Renal pelvis (tissue), 4 donors: ENCODE measurements around the gene TMEM11. TPM values are rescaled to one million over a fixed set of nuclear protein-coding genes. Genes with fewer than 3 reads are reported as not detected.
"Not testable (repeated sequence)": the region's sequence is repeated elsewhere in the genome, so short reads cannot be mapped to it uniquely, and the experiment has no call there.

Experiments
- DNase-seq: peaks from one replicate; pipeline ENCODE4 v3.0.0-alpha.2; 2013
- polyA plus RNA-seq, 3 donors: library from polyadenylated mRNA; unstranded; fragments of 120-200 nt; gene quantifications; one replicate each; pipeline ENCODE4 v1.2.1, GENCODE V29; 2013; ENCODE audit not compliant: insufficient read length in 3 of 3

Gene TMEM11
- polyA plus RNA-seq, 3 donors = 20.7 to 26.2 (median 25.6) TPM

DNA sequence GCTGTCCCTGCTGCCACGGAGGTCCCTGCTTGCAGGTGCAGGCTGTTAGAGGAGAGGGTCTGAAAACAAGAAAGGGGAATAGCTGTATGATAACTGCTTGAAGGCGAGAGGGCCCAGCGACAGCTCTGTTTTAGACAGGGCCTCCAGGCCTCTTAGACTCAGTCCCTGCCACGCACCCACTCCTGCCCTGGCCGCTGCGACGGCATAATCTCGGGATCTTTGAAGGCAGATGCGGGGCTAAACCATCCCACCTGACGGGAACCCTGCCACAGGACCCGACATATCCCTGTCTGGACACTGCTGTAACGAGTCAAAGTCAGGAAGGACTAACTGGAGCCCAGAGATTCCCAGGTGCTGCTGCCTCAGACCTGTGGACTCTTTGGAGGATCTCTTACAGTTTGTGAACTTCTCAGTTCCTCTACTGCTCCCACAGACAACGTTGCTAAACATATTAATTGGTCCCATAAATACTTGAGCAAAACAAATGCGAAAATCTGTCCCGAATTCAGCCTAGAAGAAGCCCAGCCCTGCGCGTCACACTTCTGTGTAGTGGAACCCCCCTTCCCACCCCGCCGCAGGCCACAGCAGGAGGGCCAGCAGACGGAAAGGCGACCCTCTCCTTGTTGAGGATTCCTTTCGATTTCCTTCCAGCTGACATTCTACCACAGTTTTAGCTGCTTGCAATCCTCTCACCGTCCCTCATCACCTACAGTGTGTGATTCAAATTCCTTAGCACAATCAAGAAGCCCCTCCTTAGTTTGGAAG, 998 bp upstream of the TMEM11 start:
- DNase-seq = no peak

DNA sequence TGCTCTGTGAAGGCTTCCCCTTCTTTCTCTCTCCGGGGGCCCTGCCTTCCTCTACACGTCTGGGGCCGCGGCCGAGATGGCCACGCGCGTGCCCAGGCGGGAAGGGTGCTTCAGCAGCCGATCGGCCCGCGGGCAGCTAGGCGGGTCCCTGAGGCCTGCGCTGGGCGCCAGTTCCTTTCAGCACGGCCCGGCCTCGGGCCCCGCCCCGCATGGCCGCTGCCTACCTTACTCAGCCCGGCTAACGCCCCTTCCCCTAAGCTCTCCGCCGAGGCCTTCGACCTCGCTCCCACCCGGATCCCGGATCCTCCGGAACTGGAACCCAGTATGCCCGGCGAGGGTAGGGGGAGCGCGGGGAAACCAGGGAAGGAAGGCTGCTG, 335 bp downstream of the TMEM11 start:
- DNase-seq = peak; percentile 34

DNA sequence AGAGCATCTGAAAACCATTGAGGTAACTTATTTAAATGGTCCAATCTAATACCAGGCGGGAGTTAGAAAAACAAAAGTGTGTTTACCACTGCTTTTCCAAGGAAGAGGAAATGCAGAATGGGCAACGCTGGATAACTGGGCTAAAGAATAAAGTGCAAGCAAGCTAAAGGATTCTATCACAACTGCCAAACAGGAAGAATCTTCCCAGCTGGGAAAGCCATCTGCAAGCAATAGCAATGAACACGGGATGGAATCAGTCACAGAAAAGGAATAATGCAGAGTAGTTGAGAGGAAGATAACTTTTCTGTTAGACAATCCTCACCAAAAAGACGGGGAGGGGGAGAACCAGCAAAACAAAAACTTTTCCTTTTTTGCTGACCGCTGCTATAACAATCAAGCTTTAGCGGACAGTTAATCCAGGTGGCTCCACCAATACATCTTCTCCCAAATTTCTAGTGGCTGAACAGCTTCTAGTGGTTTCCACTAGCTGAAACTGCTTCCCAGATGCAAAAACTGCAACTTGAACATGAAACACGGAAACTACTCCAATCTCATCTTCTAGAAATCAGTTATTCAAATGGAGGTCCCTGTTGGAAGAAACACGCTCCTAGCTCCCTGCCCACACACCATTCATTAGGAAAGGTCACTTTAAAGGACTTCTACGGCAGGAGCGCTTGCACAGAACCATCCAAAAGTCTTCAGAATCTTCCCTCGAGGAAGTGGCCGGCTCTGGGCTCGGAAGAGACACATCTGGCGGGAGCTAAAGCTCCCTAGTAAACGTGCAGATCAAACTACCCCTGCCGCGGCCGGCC, 929 bp downstream of the TMEM11 start:
- no peak for DNase-seq

DNA sequence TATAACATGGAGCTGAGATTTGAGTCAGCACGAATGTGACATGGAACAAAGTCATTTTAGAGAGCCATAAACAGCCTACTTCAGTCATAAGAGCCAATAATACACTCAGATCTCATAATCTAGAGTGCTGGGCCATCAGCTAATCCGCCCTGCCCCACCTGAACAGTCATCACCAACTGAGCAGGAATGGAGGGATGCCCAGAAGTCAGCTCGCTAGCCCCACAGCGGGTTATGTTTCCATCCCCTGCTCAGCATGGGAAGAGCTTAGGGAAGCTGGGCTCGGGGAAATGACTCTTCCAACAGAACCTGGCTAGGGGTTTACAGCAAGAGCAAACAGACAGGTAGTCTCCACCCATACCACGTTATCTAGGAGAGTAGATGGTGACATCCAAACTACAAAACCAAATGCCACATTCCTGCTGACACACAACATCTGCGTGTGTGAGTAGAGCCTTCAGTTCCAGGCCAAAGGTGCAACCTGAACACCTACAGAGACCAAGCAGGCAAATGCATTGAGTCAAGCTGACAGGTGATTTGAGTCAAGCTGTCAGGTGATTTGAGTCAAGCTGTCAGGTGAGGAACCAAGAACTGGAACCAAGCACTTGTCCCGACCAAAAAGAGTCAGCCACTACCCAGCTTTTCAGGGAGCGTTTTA, 2.0 kb downstream of the TMEM11 start:
- DNase-seq = no peak

DNA sequence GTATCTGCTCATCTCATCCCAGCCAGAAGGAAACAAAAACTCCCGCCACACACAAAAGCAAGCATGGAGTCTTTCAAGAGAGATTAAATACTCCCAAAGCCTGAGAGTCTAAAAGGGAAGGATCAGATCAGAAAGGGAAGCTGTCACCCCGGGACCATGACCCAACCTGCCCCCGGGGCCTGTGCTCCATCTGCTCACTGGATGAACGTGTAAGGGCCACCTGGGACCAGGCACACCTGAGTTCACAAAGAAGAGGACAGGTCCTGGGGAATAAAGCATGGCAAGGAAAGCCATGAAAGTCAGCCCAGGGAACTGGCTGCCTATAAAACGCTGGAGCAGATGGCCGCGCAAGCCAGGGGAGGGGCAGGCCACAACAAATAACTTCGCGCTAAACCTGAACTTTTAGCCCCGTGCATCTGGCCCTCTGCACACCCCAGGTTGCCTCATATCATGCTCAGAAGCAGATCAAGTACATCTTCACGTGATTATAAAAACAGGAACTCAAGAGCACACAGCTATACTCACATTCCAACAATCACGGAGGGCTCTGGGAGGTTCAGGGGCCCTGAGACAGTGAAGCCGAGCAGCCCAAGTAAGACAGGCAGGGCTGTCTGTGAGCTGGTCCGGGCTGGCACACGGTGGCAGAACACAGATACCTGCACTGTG, 3.4 kb downstream of the TMEM11 start:
- DNase-seq = no peak

DNA sequence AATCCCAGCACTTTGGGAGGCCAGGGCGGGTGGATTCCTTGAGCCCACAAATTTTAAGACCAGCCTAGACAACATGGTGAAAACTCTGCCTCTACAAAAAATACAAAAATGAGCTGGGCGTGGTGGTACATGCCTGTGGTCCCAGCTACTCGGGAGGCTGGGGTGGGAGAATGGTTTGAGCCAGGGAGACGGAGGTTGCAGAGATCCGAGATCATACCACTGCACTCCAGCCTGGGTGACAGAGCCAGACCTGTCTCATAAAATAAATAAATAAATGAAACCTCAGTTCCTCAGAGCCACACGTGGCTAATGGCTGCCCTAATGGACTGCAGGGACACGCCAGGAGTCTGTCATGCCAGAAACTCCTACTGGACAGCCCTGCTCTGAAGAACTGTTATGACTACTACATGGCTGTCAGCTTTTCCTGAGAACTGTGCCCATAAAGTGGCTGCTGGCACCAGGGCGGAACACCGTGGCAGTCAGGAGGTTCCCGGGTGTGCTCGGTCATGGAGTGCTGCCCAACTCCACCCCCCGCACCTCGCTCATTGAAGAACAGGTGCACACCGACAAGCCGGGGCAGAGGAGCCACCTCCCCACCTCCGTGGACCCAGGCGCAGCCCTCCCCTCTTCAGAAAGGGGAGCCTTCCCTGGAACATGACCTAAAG, 4.3 kb downstream of the TMEM11 start:
- DNase-seq = no peak

DNA sequence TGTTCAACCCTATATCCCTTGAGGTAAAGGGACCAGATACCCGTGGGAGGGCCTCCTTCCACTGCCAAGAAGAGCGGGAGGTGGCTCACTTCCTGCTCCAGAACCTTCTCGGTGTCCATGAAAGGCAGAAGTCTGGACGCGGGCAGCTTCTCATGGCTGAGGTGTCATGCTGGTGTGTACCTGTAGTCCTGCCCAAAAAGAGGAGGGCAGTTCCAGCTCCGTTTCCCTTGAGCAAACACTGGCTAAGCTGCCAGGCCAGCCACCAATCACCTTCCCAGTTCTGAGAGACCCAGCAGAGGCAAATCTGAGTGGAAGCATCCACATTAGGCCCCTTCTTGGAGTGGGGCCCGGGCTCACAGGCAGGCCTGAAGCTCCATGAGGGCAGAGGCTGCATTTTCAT, 5.6 kb downstream of the TMEM11 start:
- no peak for DNase-seq

DNA sequence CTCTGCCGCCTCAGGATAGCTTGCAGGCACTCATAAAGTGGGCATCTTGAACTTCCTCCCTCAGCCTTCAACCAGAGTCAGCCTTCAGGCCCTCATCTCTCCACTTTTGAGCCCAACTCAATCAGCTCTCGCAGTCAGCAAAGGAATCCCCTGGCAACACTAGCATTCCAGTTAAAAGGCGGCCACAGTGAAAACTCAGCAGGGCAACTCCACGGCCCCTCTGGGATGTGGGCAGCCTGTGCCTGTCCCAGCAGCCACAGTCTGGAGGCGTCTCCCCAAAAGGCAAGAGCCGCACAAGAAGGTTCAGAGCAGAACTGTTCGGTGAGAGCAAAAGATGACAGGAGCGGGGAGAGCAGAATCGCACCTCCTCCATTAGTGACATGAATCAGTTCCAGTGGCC, 9.0 kb downstream of the TMEM11 start:
- no peak for DNase-seq

DNA sequence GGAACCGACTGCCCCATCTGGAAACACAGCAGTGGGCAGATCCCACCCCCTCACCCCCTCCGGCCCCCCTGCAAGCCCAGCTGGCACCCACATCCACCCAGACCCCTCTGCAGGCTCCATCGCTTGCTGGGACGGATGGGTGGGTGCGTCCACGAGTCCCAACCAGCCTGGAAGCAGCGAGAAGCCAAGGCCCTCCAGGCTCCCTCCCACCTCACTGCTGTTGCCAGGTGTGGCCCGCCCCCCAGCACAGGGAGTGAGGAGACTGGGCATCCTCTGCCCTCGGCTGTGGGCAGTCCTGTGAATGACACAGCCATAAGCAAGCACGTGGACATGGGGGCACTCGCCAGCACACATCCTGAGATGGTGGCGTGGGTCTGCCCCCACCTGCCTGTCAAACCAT, 11.4 kb downstream of the TMEM11 start:
- DNase-seq = no peak

DNA sequence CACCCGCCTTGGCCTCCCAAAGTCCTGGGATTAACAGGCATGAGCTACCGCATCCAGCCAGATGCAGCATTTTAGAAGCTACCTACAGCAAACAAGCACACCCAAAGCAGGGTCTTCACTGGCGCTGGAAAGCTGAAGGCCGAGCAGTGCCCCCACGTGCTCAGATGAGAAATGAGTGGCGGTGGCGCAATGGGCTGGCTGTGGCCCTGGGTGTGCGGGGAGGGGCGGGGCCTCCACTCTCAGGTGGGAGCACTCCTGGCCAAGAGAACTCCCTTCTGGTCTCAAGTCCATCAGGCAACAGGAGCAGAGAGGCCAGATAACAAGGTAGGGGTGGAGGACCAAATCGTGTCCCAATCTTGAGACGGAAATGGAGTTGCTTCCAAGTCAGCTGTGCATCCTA, 12.1 kb downstream of the TMEM11 start:
- DNase-seq = no peak

DNA sequence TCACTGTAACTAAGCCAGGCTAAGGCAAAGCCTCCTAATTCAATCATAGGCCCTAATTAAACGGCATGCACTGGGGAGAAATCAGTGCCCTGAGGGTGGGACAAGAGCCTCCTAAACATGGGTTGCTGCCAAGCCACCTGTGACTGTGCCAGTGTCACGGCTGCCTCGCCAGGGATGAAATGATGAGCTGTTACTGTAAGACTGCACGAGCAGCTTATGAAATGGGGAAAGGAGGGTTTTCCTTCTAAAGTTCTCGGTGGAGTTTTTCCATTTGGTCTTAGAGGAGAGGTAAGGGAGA, 12.7 kb downstream of the TMEM11 start:
- no peak for DNase-seq

DNA sequence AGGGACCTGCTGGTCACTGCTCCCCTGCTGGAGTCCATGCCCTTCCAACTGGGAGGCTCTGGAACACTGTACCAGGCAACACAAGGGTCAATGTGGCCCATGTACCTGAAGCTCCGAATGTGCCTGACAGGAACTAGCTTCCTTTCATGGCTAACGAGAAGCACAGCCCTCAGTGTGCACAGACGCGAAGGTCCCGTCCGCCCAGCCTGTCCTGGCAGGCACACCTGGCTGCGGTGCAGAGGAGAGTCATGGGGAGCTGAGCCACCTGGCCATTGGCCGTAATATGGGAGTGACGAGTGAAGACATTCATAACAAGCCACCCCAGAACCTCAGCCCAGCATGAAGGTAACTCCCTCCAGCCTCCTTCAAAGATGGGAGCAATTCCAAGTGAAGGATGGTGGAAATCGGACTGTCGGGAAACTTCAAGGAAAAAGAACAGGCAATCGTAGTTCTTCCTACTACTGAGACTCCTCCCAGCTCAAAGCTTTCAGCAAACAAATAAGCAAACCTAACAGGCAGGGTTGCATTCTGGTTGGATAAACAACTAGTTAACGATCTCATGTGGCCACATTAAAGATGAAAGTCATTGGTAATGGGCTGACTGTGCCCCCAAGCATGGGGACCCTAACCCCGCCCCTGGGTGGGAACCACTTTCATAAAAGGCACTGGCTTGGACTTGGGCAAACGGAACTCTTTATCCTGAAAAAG, 13.2 kb downstream of the TMEM11 start:
- DNase-seq = no peak

DNA sequence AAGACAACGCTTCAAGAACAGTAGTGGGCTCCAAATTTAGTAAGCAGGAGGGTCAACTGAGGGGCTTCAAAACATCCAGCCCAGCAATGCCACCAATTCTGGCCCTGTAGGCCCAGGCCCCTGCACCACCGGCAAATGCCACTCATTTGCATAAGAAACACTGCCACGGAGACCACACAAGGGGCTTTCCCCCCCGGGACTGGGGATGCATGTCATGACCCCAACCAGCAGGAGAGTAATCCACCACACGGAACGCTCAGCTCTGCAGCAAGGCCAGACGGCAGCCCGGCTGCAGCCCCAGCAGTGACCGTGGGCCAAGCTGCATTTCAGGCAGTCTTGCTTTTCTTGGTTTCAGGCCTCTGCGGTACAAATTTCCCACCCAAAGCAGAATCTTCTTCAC, 14.1 kb downstream of the TMEM11 start:
- DNase-seq = no peak

DNA sequence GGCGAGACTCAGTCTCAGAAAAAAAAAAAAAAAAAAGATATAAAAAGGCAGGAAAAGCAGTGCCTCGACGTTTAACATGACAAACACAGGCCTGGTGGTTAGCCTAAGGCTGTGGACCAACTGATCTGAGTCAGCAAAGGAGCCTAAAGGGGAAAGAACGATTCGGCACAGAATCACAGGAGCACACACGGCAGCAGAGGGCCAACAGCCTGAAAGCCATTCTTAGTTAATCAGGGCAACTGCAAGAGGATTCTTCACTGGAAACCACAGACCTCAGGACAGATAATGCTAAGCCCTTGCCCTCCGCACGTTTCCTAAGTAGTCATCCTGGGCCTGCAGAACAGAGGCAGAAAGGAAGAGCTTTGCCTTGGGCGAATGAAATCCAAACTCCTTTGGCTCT, 14.7 kb downstream of the TMEM11 start:
- no peak for DNase-seq

DNA sequence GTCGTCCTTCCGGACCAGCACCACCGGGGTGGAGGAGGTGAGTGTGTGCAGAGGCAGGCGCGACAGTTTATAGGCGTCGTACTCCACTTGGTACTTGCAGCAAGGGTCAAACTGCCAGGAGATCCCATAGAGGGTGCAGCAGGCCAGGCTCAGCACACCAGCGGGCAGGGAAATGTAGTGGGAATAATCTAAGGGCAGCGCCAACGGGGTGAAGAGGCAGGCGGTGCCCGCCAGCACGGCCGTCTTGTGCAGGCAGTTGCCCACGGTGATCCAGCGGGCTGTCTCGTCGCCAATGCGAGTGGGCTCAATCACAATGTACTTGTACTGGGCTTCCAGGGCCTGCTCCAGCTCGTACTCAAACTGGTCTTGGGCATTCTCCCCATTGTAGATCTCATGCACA, 15.6 kb downstream of the TMEM11 start:
- no peak for DNase-seq

DNA sequence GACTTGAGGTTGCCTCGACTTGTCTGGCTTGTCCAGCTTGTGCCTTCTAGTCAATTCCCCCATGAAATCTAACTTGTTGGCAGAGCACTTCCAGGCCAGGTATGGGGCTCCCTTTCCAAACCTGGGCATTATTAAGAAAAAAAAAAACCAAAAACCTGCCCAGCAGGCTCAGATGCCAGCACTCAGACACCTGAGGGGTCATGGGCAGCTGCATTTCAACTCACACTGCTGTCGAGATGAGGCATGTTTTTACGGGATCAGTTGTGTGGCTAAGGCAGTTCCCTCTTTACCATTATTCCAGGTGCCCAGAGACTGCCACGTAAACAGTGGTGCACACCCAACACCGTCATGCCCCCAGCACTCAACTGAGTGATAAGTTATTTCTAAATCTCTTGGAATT, 17.8 kb downstream of the TMEM11 start:
- DNase-seq = no peak

DNA sequence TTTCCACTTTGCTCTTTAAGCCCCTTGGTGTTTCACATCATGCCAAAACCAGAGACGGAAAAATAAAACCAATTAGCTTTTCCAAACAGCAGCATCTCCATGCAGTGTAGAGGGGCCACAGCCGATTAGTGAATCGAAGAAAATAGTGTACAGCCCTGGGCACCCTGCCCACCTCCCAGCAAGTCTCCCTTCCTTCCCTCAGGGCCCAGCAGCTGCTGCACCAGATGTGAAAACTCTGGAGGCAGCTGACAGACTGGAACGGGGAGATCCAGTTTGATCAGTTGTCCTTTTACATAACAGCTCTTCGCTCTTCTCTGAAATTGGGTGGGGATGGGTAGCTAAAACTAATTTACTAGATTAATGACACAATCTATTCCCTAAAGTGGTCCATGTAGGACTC, 19.3 kb downstream of the TMEM11 start:
- no peak for DNase-seq

DNA sequence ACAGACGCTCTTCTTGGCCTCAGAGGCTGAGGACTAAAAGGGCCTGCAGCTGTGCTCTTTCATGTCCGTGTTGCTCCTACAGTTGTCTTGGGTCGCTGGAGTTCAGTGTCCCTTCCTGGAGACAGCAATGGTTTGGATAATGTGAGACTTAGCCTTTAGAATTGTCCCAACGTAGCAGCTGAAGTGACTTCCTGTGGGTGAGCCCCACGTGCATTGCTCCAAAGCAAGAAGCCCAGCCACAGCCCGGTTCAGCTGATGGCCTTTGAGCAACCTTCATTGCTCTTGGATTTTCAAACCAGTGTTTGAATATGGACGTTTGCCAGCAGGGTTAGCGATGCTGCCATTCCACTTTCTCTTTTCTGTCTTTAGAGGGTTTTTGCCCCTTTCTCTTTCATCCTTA, 19.7 kb downstream of the TMEM11 start:
- DNase-seq = no peak

DNA sequence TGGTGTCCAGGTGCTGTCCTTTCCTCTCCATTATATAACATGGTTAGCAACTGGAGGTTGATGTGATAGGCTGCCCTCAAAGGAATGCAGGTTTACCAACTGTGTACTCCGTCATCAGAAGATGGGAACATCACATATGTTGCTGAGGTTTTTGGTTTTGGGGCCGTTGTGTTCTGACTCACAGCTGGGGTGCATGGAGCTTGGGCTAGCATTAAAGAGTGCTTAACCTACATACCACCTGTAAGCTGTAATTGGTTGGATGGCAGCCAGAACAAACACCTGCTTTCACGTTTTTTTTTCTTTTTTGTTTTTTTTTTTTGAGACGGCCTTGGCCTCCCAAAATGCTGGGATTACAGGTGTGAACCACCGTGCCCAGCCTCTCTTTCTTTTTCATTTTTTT, 20.9 kb downstream of the TMEM11 start:
- no peak for DNase-seq

DNA sequence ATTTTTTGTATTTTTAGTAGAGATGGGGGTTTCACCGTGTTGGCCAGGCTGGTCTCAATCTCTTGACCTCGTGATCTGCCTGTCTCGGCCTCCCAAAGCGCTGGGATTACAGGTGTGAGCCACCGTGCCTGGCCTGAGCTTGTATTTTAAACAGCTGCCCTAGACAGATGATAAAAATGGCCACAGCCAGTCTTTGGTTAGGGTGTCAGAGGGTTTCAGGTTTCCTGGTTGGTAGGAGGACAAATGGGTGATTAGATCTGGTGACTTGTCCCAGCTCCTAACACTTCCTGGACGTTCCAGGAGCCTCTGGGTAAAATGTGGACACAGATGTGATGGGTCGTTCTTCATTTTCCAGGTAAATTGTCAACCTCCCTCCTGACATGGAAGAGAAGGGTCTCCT, 21.5 kb downstream of the TMEM11 start:
- not testable (repeated sequence) for DNase-seq

DNA sequence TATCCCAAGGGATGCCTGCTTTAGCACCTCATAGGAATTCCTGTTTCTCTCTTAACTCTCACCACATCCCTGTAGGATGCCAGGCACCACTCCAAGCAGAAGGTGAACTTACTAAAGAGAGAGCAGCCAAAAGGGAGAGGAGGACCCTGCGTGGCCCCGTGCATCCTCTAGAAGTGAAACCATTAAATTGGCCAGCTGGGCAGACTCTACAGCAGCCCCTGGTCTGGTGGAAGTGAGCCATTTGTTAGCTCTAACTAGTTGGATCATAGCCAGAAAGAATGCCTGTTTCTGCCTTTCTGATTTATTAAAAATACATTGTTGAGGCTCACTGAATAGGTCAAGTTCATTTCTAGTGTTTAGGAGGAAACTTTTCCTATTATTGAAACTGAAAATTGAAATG, 22.3 kb downstream of the TMEM11 start:
- DNase-seq = no peak

DNA sequence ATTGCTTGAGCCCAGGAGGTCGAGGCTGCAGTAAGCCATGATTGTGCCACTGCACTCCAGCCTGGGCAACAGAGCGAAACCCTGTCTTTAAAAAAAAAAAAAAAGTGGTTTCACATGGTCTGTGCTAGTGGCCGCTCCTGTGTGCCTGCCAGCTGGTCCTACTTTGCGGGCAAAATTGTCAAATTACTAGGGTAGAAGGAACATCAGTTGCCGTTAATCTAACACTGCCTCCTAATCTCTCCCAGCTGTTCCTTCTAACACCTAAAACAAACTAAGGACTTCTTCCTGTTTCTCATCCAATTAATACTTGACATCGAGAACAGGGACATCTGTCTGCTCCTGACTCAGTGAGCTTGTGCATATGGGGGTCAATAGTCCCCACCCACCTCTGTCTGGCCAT, 23.9 kb downstream of the TMEM11 start:
- no peak for DNase-seq
